ELF-1 (cell line): Measurements from ENCODE around the gene RFLNA.

ENCODE experiments used
- DNase-seq: peaks from one replicate; pipeline ENCODE4 v3.0.0-alpha.2; 2016; ENCODE audit warnings: low read depth, low spot score

RFLNA gene

GRCh38 chr12:124358572-124358971 is 63.7 kb downstream of the RFLNA start:
- no peak for DNase-seq

GRCh38 chr12:124359671-124360581 is 65.0 kb downstream of the RFLNA start:
- peak; percentile 63 for DNase-seq

DNA sequence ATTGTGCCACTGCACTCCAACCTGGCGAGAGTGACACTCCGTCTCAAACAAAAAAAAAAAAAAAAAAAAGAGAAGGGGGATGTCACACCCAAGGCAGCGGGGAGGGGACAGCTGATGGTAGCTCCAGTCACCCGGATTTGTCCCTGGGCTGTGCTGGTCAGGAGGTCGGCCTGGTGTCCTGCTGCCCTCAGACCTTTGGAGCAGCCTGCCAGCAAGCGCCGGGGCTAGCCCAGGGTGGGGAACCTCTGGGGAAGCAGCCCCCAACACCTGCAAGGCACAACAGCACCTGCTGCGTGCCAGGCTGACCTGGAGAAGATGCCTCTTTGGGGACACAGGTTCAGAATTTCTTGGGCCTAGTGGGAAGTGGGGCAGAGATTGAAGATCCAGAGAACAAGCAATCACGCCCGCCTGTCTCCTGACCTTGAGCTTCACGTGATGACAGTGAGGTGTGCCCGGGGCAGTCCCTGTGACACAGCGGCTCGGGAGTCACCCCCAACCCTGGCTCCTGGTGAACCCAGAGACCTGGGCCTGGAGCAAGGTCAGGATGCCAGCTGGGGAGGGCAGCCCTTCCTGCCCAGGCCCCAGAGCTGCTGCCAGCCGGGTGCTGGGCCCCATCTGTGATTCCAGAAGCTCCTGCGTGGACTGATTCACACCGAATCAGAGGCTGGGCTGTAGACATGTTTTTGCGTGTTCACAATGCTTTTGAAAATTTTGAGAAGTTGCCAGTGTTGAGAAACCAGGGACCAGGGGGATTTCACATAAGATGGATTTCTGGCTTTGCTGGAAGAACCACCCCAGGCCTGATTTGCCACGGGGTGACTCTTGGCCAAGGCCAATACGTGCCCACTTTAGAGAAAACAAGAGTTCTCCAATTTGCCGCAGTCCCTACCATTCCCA is 66.4 kb downstream of the RFLNA start:
- no peak for DNase-seq

- no peak for DNase-seq
Observed at GRCh38 chr12:124361996-124362395, 67.1 kb downstream of the RFLNA start.

- DNase-seq, result no peak
Observed at GRCh38 chr12:124363353-124363965, 68.6 kb downstream of the RFLNA start.

DNA sequence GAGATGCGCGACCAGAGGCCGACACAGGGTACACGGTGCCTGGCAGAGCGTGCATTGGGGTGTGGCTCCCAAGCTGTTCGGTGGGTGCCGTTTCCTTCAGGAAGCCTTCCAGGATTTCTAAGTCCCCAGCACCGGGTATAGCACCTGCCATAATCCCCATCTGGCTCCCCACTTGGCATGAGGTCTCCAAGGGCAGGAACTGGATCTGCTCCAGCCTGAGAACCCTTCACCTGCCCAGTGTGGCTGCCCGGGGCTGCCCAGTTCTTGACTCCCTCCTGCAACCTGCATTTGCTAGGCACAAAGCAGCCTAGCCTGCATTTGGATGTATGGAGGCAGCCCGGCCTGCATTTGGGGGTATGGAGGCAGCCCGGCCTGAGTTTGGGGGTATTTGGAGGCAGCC is 69.7 kb downstream of the RFLNA start:
- no peak for DNase-seq
